SW 1271 (cell line): ENCODE data around the gene NXPH3.

Experiments used
- DNase-seq, 2 experiments: peaks; one replicate each; lab custom pipeline; 2025; lab: John Stamatoyannopoulos, UW

The NXPH3 gene

GRCh38 chr17:49576088-49576916 lies 631 bp downstream of the NXPH3 start:
- DNase-seq: no peak

- DNase-seq: no peak
Observed at GRCh38 chr17:49576917-49577649, 1.4 kb downstream of the NXPH3 start.

- no peak for DNase-seq
Observed at GRCh38 chr17:49577650-49577934, 1.9 kb downstream of the NXPH3 start.

- DNase-seq: no peak
Observed at GRCh38 chr17:49577963-49578362, 2.3 kb downstream of the NXPH3 start.

- DNase-seq: no peak
Observed at GRCh38 chr17:49578414-49578813, 2.7 kb downstream of the NXPH3 start.

GRCh38 chr17:49578952-49579500 lies 3.4 kb downstream of the NXPH3 start:
- no peak for DNase-seq

- no peak for DNase-seq
Observed at GRCh38 chr17:49579522-49579921, 3.9 kb downstream of the NXPH3 start.

- no peak for DNase-seq
Observed at GRCh38 chr17:49580055-49580721, 4.5 kb downstream of the NXPH3 start.

- DNase-seq: no peak
Observed at GRCh38 chr17:49580981-49581647, 5.4 kb downstream of the NXPH3 start.

GRCh38 chr17:49581648-49581998 lies 6.0 kb downstream of the NXPH3 start:
- DNase-seq: no peak

GRCh38 chr17:49582055-49582722 lies 6.5 kb downstream of the NXPH3 start:
- DNase-seq: no peak

- DNase-seq: no peak
Observed at GRCh38 chr17:49582789-49583188, 7.1 kb downstream of the NXPH3 start.

- no peak for DNase-seq
Observed at GRCh38 chr17:49583226-49583625, 7.6 kb downstream of the NXPH3 start.

GRCh38 chr17:49583889-49584288 lies 8.2 kb downstream of the NXPH3 start:
- DNase-seq: no peak

GRCh38 chr17:49585422-49586027 lies 9.9 kb downstream of the NXPH3 start:
- DNase-seq: no peak

- no peak for DNase-seq
Observed at GRCh38 chr17:49587366-49588073, 11.8 kb downstream of the NXPH3 start.

GRCh38 chr17:49588312-49588711 lies 12.6 kb downstream of the NXPH3 start:
- no peak for DNase-seq

GRCh38 chr17:49588726-49589576 lies 13.3 kb downstream of the NXPH3 start:
- DNase-seq: no peak

GRCh38 chr17:49589577-49589927 lies 13.9 kb downstream of the NXPH3 start:
- DNase-seq: no peak

GRCh38 chr17:49590874-49591273 lies 15.2 kb downstream of the NXPH3 start:
- no peak for DNase-seq
